Smooth muscle cell (in vitro differentiated cells): ENCODE measurements around the gene FOXO1. TPM values are rescaled to one million over a fixed set of nuclear protein-coding genes. Genes with fewer than 3 reads are reported as not detected.

ENCODE experiments used
- DNase-seq: peaks from one replicate; lab custom pipeline; 2025; ENCODE audit not compliant: unreplicated experiment; lab: John Stamatoyannopoulos, UW
- H2AFZ ChIP-seq: fragments of 200-600 bp; sonication (generic); 2 replicates; pipeline ENCODE4 v1.6.0; 2016; ENCODE audit warnings: antibody characterized with exemption, low read depth, mild to moderate bottlenecking
- H3F3A ChIP-seq: fragments of 200-600 bp; sonication (generic); 2 replicates; pipeline ENCODE4 v1.6.0; 2017; ENCODE audit warnings: antibody characterized with exemption, low read depth
- H3K27ac ChIP-seq: fragments of 200-600 bp; sonication (generic); 2 replicates; pipeline ENCODE4 v1.5.1; 2016; ENCODE audit warnings: low read depth, mild to moderate bottlenecking
- H3K27me3 ChIP-seq: fragments of 200-600 bp; sonication (generic); 2 replicates; pipeline ENCODE4 v1.6.1; 2016; ENCODE audit warnings: low read depth, mild to moderate bottlenecking
- H3K36me3 ChIP-seq: fragments of 200-600 bp; sonication (generic); 2 replicates; pipeline ENCODE4 v1.5.1; 2016; ENCODE audit warnings: low read depth
- H3K4me1 ChIP-seq: fragments of 200-600 bp; sonication (generic); 2 replicates; pipeline ENCODE4 v1.5.1; 2016; ENCODE audit warnings: low read depth
- H3K4me2 ChIP-seq: fragments of 200-600 bp; sonication (generic); 2 replicates; pipeline ENCODE4 v1.6.0; 2016; ENCODE audit warnings: mild to moderate bottlenecking
- H3K4me3 ChIP-seq: fragments of 200-600 bp; sonication (generic); 2 replicates; pipeline ENCODE4 v1.5.1; 2016; ENCODE audit warnings: mild to moderate bottlenecking
- H3K79me2 ChIP-seq: fragments of 200-600 bp; sonication (generic); 2 replicates; pipeline ENCODE4 v1.6.0; 2016; ENCODE audit warnings: low read depth, mild to moderate bottlenecking
- H3K9ac ChIP-seq: fragments of 200-600 bp; sonication (generic); 2 replicates; pipeline ENCODE4 v1.6.0; 2016; ENCODE audit warnings: low read depth
- H3K9me3 ChIP-seq: fragments of 200-600 bp; sonication (generic); replicated peaks from 2 replicates; pipeline ENCODE4 v1.5.1; 2016; ENCODE audit warnings: low read depth
- H4K20me1 ChIP-seq: fragments of 200-600 bp; sonication (generic); 2 replicates; pipeline ENCODE4 v1.6.0; 2016; ENCODE audit warnings: low read depth
- CTCF ChIP-seq: fragments of 200-600 bp; sonication (generic); IDR thresholded peaks from 2 replicates; pipeline ENCODE4 v1.5.1; 2017; ENCODE audit warnings: borderline replicate concordance, mild to moderate bottlenecking, antibody characterized with exemption; ENCODE audit not compliant: insufficient read depth, poor library complexity, severe bottlenecking
- WGBS: methylation state at CpG from one replicate; pipeline ENCODE4 v1.1.7; 2016; ENCODE audit warnings: low lambda C conversion rate; 5-methylcytosine and 5-hydroxymethylcytosine counted together
- polyA plus RNA-seq: library from polyadenylated mRNA; unstranded; fragments of >200 nt; fragmentation: Nextera tagmentation; extraction: Ambion mirVana; gene quantifications from 2 replicates; pipeline ENCODE4 v1.2.1, GENCODE V29; 2016
- total RNA-seq: library from RNA; depleted of rRNA; stranded (reverse); fragments of >200 nt; gene quantifications from 2 replicates; pipeline ENCODE4 v1.2.3, GENCODE V29; 2014

The FOXO1 gene
- total and polyA plus RNA-seq, 2 experiments from 2014 or later, result 17.0 to 19.9 TPM

- no peak for DNase-seq
- Histone ChIP-seq H3K4me3 (peak overlapping the region; percentile 97), H3K79me2 (peaks cover 73% of the 10 kb centered on the region), H4K20me1 (peaks cover 45% of the 10 kb centered on the region), H3K27ac (peak overlapping the region; percentile 65), H3K27me3 (no peaks in the 10 kb centered on the region), H3F3A (no peaks in the 10 kb centered on the region), H3K36me3 (no peaks in the 10 kb centered on the region), H3K9ac (peak overlapping the region; percentile 13), H2AFZ (no peak overlapping the region), H3K9me3 (no peaks in the 10 kb centered on the region), H3K4me2 (peak overlapping the region; percentile 92), H3K4me1 (peaks cover 27% of the 10 kb centered on the region)
- TF ChIP-seq CTCF, result no peak
Measured at GRCh38 chr13:40662866-40663265, 3.6 kb downstream of the FOXO1 start.

GRCh38 chr13:40661875-40662665 lies 4.4 kb downstream of the FOXO1 start:
- peaks cover 49% of the 10 kb centered on the region for H4K20me1 ChIP-seq
- no peaks in the 10 kb centered on the region for H3F3A ChIP-seq
- H3K4me1 ChIP-seq, result peaks cover 19% of the 10 kb centered on the region
- H3K4me2 ChIP-seq, result peak overlapping the region; percentile 92
- no peaks in the 10 kb centered on the region for H3K36me3 ChIP-seq
- no peaks in the 10 kb centered on the region for H3K27me3 ChIP-seq
- H3K79me2 ChIP-seq, result peaks cover 81% of the 10 kb centered on the region
- DNase-seq, result no peak
- 91% methylated on average over 7 of the region's 10 CpGs for WGBS
- TF ChIP-seq CTCF, result no peak
- no peak overlapping the region for H2AFZ ChIP-seq
- peak overlapping the region; percentile 13 for H3K9ac ChIP-seq
- H3K9me3 ChIP-seq, result no peaks in the 10 kb centered on the region
- H3K27ac ChIP-seq, result peak overlapping the region; percentile 65
- peak overlapping the region; percentile 97 for H3K4me3 ChIP-seq

GRCh38 chr13:40660692-40661091 lies 5.7 kb downstream of the FOXO1 start:
- H3K4me2 ChIP-seq, result peak overlapping the region; percentile 41
- no peak overlapping the region for H3K27ac ChIP-seq
- peaks cover 49% of the 10 kb centered on the region for H4K20me1 ChIP-seq
- no peak for DNase-seq
- no peaks in the 10 kb centered on the region for H3K27me3 ChIP-seq
- TF ChIP-seq CTCF, result no peak
- H3K9ac ChIP-seq, result no peak overlapping the region
- no peak overlapping the region for H2AFZ ChIP-seq
- H3K9me3 ChIP-seq, result no peaks in the 10 kb centered on the region
- peaks cover 19% of the 10 kb centered on the region for H3K4me1 ChIP-seq
- H3K4me3 ChIP-seq, result no peak overlapping the region
- no peaks in the 10 kb centered on the region for H3F3A ChIP-seq
- peaks cover 91% of the 10 kb centered on the region for H3K79me2 ChIP-seq
- H3K36me3 ChIP-seq, result no peaks in the 10 kb centered on the region
- WGBS, result 85% methylated on average over 5 of the region's 5 CpGs
